Panc1 (cell line): ENCODE results near the gene ZNF512B.

Experiments
- POLR2AphosphoS5 ChIP-seq: IDR thresholded peaks from 2 replicates; pipeline ENCODE4 v1.6.1; 2012; ENCODE audit warnings: mild to moderate bottlenecking, low read depth, low read length, moderate library complexity
- TF ChIP-seq, protein P1 (sequence below): fragments of 450-650 bp; IDR thresholded peaks from 2 replicates; pipeline ENCODE4 v1.5.1; 2017; ENCODE audit warnings: mild to moderate bottlenecking

DNA sequence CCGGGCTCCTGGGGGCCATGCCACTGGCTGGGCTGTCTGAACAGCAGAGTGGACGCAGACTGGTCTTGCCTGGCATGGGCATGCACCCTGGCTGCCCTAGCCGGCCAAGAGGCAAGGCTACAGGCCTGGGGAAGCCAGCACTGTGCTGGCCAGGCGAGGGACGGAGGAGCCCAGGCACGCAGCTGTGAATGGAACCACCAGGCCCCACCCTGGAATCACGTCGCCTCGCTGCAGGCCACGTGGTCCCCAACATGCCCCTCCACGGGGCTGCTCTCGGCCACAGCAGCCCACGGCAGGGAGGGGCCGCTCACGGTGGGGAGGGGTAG is 17.6 kb downstream of the ZNF512B start:
- TF ChIP-seq, protein P1, sequence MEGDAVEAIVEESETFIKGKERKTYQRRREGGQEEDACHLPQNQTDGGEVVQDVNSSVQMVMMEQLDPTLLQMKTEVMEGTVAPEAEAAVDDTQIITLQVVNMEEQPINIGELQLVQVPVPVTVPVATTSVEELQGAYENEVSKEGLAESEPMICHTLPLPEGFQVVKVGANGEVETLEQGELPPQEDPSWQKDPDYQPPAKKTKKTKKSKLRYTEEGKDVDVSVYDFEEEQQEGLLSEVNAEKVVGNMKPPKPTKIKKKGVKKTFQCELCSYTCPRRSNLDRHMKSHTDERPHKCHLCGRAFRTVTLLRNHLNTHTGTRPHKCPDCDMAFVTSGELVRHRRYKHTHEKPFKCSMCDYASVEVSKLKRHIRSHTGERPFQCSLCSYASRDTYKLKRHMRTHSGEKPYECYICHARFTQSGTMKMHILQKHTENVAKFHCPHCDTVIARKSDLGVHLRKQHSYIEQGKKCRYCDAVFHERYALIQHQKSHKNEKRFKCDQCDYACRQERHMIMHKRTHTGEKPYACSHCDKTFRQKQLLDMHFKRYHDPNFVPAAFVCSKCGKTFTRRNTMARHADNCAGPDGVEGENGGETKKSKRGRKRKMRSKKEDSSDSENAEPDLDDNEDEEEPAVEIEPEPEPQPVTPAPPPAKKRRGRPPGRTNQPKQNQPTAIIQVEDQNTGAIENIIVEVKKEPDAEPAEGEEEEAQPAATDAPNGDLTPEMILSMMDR, result no peak
- no peak for TF ChIP-seq POLR2AphosphoS5
